HG02642 (cell line): Measurements from ENCODE around the gene MDP1.

Experiments used
- ATAC-seq: cut with Tn5 transposase; IDR thresholded peaks from one replicate; pipeline ENCODE4 v1.9.1; 2021; ENCODE audit warnings: mild to moderate bottlenecking; ENCODE audit not compliant: unreplicated experiment, poor library complexity

The MDP1 gene

GRCh38 chr14:24185026-24185425 is 30.8 kb downstream of the MDP1 start:
- ATAC-seq = no peak

- ATAC-seq = no peak
Observed at GRCh38 chr14:24184104-24184970, 31.5 kb downstream of the MDP1 start.

GRCh38 chr14:24183014-24183481 is 32.8 kb downstream of the MDP1 start:
- ATAC-seq = no peak

- ATAC-seq = no peak
Observed at GRCh38 chr14:24182110-24182882, 33.6 kb downstream of the MDP1 start.

- no peak for ATAC-seq
Observed at GRCh38 chr14:24181371-24182077, 34.3 kb downstream of the MDP1 start.

- ATAC-seq = no peak
Observed at GRCh38 chr14:24179961-24180796, 35.7 kb downstream of the MDP1 start.

- ATAC-seq = no peak
Observed at GRCh38 chr14:24179294-24179960, 36.4 kb downstream of the MDP1 start.

- ATAC-seq = no peak
Observed at GRCh38 chr14:24178399-24179178, 37.3 kb downstream of the MDP1 start.

- no peak for ATAC-seq
Observed at GRCh38 chr14:24177891-24178290, 38.0 kb downstream of the MDP1 start.

GRCh38 chr14:24177041-24177825 is 38.6 kb downstream of the MDP1 start:
- no peak for ATAC-seq

- no peak for ATAC-seq
Observed at GRCh38 chr14:24176599-24176998, 39.3 kb downstream of the MDP1 start.

- no peak for ATAC-seq
Observed at GRCh38 chr14:24172871-24173281, 43.0 kb downstream of the MDP1 start.

GRCh38 chr14:24172261-24172860 is 43.5 kb downstream of the MDP1 start:
- ATAC-seq = no peak

- peak; percentile 70 for ATAC-seq
Observed at GRCh38 chr14:24171422-24172260, 44.2 kb downstream of the MDP1 start, which contains the start of gene REC8. Gene REC8, plus strand, starts transcription at chr14:24172080. Its CDS starts 473 bp downstream, at chr14:24172553.

- no peak for ATAC-seq
Observed at GRCh38 chr14:24167469-24168114, 48.3 kb downstream of the MDP1 start.

- ATAC-seq = no peak
Observed at GRCh38 chr14:24165785-24166184, 50.1 kb downstream of the MDP1 start.
